ENCODE measurements around the gene RALGPS1.

Gene RALGPS1

GRCh38 chr9:127025042-127025441, 110.5 kb downstream of the RALGPS1 start:
- H3K4me1 ChIP-seq (ENCODE audit: control insufficient read depth, insufficient read depth, low read length): no peaks in the 10 kb centered on the region
- no peak overlapping the region for H3K4me3 ChIP-seq (ENCODE audit: low read depth, low read length)
- H3K9me3 ChIP-seq (ENCODE audit: control insufficient read depth, insufficient read depth, low read length): no peaks in the 10 kb centered on the region
- H3K9ac ChIP-seq (ENCODE audit: low read depth, low read length): no peak overlapping the region
- no peaks in the 10 kb centered on the region for H3K36me3 ChIP-seq (ENCODE audit: control insufficient read depth, insufficient read depth, low read length)
- H3K27me3 ChIP-seq (ENCODE audit: control insufficient read depth, insufficient read depth, low read length): no peaks in the 10 kb centered on the region
- no peak overlapping the region for H3K27ac ChIP-seq (ENCODE audit: low read depth, low read length)

GRCh38 chr9:127027694-127028093, 113.1 kb downstream of the RALGPS1 start:
- Histone ChIP-seq H3K9me3 (ENCODE audit: control insufficient read depth, insufficient read depth, low read length) (no peaks in the 10 kb centered on the region), H3K27me3 (ENCODE audit: control insufficient read depth, insufficient read depth, low read length) (no peaks in the 10 kb centered on the region), H3K4me3 (ENCODE audit: low read depth, low read length) (no peak overlapping the region), H3K27ac (ENCODE audit: low read depth, low read length) (no peak overlapping the region), H3K9ac (ENCODE audit: low read depth, low read length) (no peak overlapping the region), H3K4me1 (ENCODE audit: control insufficient read depth, insufficient read depth, low read length) (no peaks in the 10 kb centered on the region), H3K36me3 (ENCODE audit: control insufficient read depth, insufficient read depth, low read length) (no peaks in the 10 kb centered on the region)

GRCh38 chr9:127029548-127029947, 115.0 kb downstream of the RALGPS1 start:
- Histone ChIP-seq H3K36me3 (ENCODE audit: control insufficient read depth, insufficient read depth, low read length) (no peaks in the 10 kb centered on the region), H3K27ac (ENCODE audit: low read depth, low read length) (no peak overlapping the region), H3K9ac (ENCODE audit: low read depth, low read length) (no peak overlapping the region), H3K27me3 (ENCODE audit: control insufficient read depth, insufficient read depth, low read length) (no peaks in the 10 kb centered on the region), H3K9me3 (ENCODE audit: control insufficient read depth, insufficient read depth, low read length) (no peaks in the 10 kb centered on the region), H3K4me3 (ENCODE audit: low read depth, low read length) (no peak overlapping the region), H3K4me1 (ENCODE audit: control insufficient read depth, insufficient read depth, low read length) (no peaks in the 10 kb centered on the region)

- no peak overlapping the region for H3K4me3 ChIP-seq (ENCODE audit: low read depth, low read length)
- no peak overlapping the region for H3K27ac ChIP-seq (ENCODE audit: low read depth, low read length)
- H3K9ac ChIP-seq (ENCODE audit: low read depth, low read length): no peak overlapping the region
- H3K9me3 ChIP-seq (ENCODE audit: control insufficient read depth, insufficient read depth, low read length): no peaks in the 10 kb centered on the region
- H3K27me3 ChIP-seq (ENCODE audit: control insufficient read depth, insufficient read depth, low read length): no peaks in the 10 kb centered on the region
- H3K36me3 ChIP-seq (ENCODE audit: control insufficient read depth, insufficient read depth, low read length): no peaks in the 10 kb centered on the region
- H3K4me1 ChIP-seq (ENCODE audit: control insufficient read depth, insufficient read depth, low read length): no peaks in the 10 kb centered on the region
These were observed 116.5 kb downstream of the RALGPS1 start for GRCh38 chr9:127030814-127031740.

- H3K27me3 ChIP-seq (ENCODE audit: control insufficient read depth, insufficient read depth, low read length): no peaks in the 10 kb centered on the region
- no peaks in the 10 kb centered on the region for H3K9me3 ChIP-seq (ENCODE audit: control insufficient read depth, insufficient read depth, low read length)
- H3K36me3 ChIP-seq (ENCODE audit: control insufficient read depth, insufficient read depth, low read length): no peaks in the 10 kb centered on the region
These were observed 117.7 kb downstream of the RALGPS1 start for GRCh38 chr9:127032256-127032655.

GRCh38 chr9:127033061-127033460, 118.5 kb downstream of the RALGPS1 start:
- Histone ChIP-seq H3K27me3 (ENCODE audit: control insufficient read depth, insufficient read depth, low read length) (no peaks in the 10 kb centered on the region), H3K9me3 (ENCODE audit: control insufficient read depth, insufficient read depth, low read length) (no peaks in the 10 kb centered on the region), H3K36me3 (ENCODE audit: control insufficient read depth, insufficient read depth, low read length) (no peaks in the 10 kb centered on the region), H3K4me3 (ENCODE audit: low read depth, low read length) (no peak overlapping the region), H3K27ac (ENCODE audit: low read depth, low read length) (no peak overlapping the region), H3K4me1 (ENCODE audit: control insufficient read depth, insufficient read depth, low read length) (no peaks in the 10 kb centered on the region), H3K9ac (ENCODE audit: low read depth, low read length) (no peak overlapping the region)

More at GRCh38 chr9:127032256-127032655, 117.7 kb downstream of the RALGPS1 start:
- H3K27ac ChIP-seq (ENCODE audit: low read depth, low read length): no peak overlapping the region
- no peak overlapping the region for H3K9ac ChIP-seq (ENCODE audit: low read depth, low read length)
- H3K4me3 ChIP-seq (ENCODE audit: low read depth, low read length): no peak overlapping the region
- no peaks in the 10 kb centered on the region for H3K4me1 ChIP-seq (ENCODE audit: control insufficient read depth, insufficient read depth, low read length)

GRCh38 chr9:127033789-127034188, 119.2 kb downstream of the RALGPS1 start:
- no peak overlapping the region for H3K27ac ChIP-seq (ENCODE audit: low read depth, low read length)
- H3K9me3 ChIP-seq (ENCODE audit: control insufficient read depth, insufficient read depth, low read length): no peaks in the 10 kb centered on the region
- no peaks in the 10 kb centered on the region for H3K4me1 ChIP-seq (ENCODE audit: control insufficient read depth, insufficient read depth, low read length)
- no peak overlapping the region for H3K9ac ChIP-seq (ENCODE audit: low read depth, low read length)
- no peak overlapping the region for H3K4me3 ChIP-seq (ENCODE audit: low read depth, low read length)
- H3K36me3 ChIP-seq (ENCODE audit: control insufficient read depth, insufficient read depth, low read length): no peaks in the 10 kb centered on the region
- no peaks in the 10 kb centered on the region for H3K27me3 ChIP-seq (ENCODE audit: control insufficient read depth, insufficient read depth, low read length)

- Histone ChIP-seq H3K27me3 (ENCODE audit: control insufficient read depth, insufficient read depth, low read length) (no peaks in the 10 kb centered on the region), H3K9ac (ENCODE audit: low read depth, low read length) (no peak overlapping the region), H3K36me3 (ENCODE audit: control insufficient read depth, insufficient read depth, low read length) (no peaks in the 10 kb centered on the region), H3K4me1 (ENCODE audit: control insufficient read depth, insufficient read depth, low read length) (no peaks in the 10 kb centered on the region), H3K9me3 (ENCODE audit: control insufficient read depth, insufficient read depth, low read length) (no peaks in the 10 kb centered on the region), H3K27ac (ENCODE audit: low read depth, low read length) (no peak overlapping the region), H3K4me3 (ENCODE audit: low read depth, low read length) (no peak overlapping the region)
These were observed 120.1 kb downstream of the RALGPS1 start for GRCh38 chr9:127034691-127035090.

GRCh38 chr9:127035423-127035822, 120.8 kb downstream of the RALGPS1 start:
- Histone ChIP-seq H3K27me3 (ENCODE audit: control insufficient read depth, insufficient read depth, low read length) (no peaks in the 10 kb centered on the region), H3K4me1 (ENCODE audit: control insufficient read depth, insufficient read depth, low read length) (no peaks in the 10 kb centered on the region), H3K36me3 (ENCODE audit: control insufficient read depth, insufficient read depth, low read length) (no peaks in the 10 kb centered on the region), H3K9me3 (ENCODE audit: control insufficient read depth, insufficient read depth, low read length) (no peaks in the 10 kb centered on the region), H3K27ac (ENCODE audit: low read depth, low read length) (no peak overlapping the region), H3K4me3 (ENCODE audit: low read depth, low read length) (no peak overlapping the region), H3K9ac (ENCODE audit: low read depth, low read length) (no peak overlapping the region)

- Histone ChIP-seq H3K4me1 (ENCODE audit: control insufficient read depth, insufficient read depth, low read length) (no peaks in the 10 kb centered on the region), H3K27me3 (ENCODE audit: control insufficient read depth, insufficient read depth, low read length) (no peaks in the 10 kb centered on the region), H3K36me3 (ENCODE audit: control insufficient read depth, insufficient read depth, low read length) (no peaks in the 10 kb centered on the region), H3K9ac (ENCODE audit: low read depth, low read length) (no peak overlapping the region), H3K4me3 (ENCODE audit: low read depth, low read length) (no peak overlapping the region), H3K9me3 (ENCODE audit: control insufficient read depth, insufficient read depth, low read length) (no peaks in the 10 kb centered on the region), H3K27ac (ENCODE audit: low read depth, low read length) (no peak overlapping the region)
These were observed 121.4 kb downstream of the RALGPS1 start for GRCh38 chr9:127035948-127036347.

- Histone ChIP-seq H3K36me3 (ENCODE audit: control insufficient read depth, insufficient read depth, low read length) (no peaks in the 10 kb centered on the region), H3K27me3 (ENCODE audit: control insufficient read depth, insufficient read depth, low read length) (no peaks in the 10 kb centered on the region), H3K9ac (ENCODE audit: low read depth, low read length) (no peak overlapping the region), H3K4me1 (ENCODE audit: control insufficient read depth, insufficient read depth, low read length) (no peaks in the 10 kb centered on the region), H3K4me3 (ENCODE audit: low read depth, low read length) (no peak overlapping the region), H3K27ac (ENCODE audit: low read depth, low read length) (no peak overlapping the region), H3K9me3 (ENCODE audit: control insufficient read depth, insufficient read depth, low read length) (no peaks in the 10 kb centered on the region)
These were observed 121.9 kb downstream of the RALGPS1 start for GRCh38 chr9:127036437-127036836.
